NB4 (cell line): Measurements from ENCODE around the gene CADM1.

Experiments
- CTCF ChIP-seq: IDR thresholded peaks from one replicate; pipeline ENCODE4 v1.5.1; 2012; ENCODE audit warnings: low read depth, low read length
- POLR2A ChIP-seq: IDR thresholded peaks from 2 replicates; pipeline ENCODE4 v1.6.1; 2011; ENCODE audit warnings: mild to moderate bottlenecking; ENCODE audit not compliant: insufficient read length; ENCODE audit errors: extremely low read depth
- TF ChIP-seq, protein P1 (sequence below): IDR thresholded peaks from 2 replicates; pipeline ENCODE4 v1.6.1; 2011; ENCODE audit warnings: low read depth, low read length

GRCh38 chr11:115169251-115169650, 335.0 kb downstream of the CADM1 start:
- TF ChIP-seq POLR2A (no peak), CTCF (no peak)
- TF ChIP-seq, protein P1, sequence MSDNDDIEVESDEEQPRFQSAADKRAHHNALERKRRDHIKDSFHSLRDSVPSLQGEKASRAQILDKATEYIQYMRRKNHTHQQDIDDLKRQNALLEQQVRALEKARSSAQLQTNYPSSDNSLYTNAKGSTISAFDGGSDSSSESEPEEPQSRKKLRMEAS: no peak
